Fibroblast of skin of right quadriceps (primary cell): ENCODE results near the gene COL18A1.

Source experiments
- DNase-seq: peaks from one replicate; pipeline ENCODE4 v3.0.0-alpha.2; 2013

The COL18A1 gene

DNA sequence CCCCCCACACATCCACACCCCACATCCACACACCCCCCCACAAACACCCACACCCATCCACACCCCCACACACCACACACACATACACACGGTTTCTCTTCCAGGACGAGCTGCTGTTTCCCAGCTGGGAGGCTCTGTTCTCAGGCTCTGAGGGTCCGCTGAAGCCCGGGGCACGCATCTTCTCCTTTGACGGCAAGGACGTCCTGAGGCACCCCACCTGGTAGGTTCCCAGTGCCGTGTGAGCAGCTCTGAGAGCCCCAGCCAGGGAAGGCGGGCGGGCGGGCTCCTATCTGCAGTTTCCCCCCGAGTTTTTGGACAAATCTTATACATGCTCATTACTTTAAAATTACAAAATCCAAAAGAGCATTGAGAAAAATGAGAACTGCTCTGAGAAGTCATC, 106.0 kb downstream of the COL18A1 start:
- DNase-seq, result no peak

- no peak for DNase-seq
These were observed 106.9 kb downstream of the COL18A1 start for GRCh38 chr21:45511661-45512431.

DNA sequence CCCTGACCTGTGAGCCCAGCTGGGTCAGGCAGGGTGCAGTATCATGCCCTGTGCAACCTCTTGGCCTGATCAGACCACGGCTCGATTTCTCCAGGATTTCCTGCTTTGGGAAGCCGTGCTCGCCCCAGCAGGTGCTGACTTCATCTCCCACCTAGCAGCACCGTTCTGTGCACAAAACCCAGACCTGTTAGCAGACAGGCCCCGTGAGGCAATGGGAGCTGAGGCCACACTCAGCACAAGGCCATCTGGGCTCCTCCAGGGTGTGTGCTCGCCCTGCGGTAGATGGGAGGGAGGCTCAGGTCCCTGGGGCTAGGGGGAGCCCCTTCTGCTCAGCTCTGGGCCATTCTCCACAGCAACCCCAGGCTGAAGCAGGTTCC, 107.6 kb downstream of the COL18A1 start:
- no peak for DNase-seq

DNA sequence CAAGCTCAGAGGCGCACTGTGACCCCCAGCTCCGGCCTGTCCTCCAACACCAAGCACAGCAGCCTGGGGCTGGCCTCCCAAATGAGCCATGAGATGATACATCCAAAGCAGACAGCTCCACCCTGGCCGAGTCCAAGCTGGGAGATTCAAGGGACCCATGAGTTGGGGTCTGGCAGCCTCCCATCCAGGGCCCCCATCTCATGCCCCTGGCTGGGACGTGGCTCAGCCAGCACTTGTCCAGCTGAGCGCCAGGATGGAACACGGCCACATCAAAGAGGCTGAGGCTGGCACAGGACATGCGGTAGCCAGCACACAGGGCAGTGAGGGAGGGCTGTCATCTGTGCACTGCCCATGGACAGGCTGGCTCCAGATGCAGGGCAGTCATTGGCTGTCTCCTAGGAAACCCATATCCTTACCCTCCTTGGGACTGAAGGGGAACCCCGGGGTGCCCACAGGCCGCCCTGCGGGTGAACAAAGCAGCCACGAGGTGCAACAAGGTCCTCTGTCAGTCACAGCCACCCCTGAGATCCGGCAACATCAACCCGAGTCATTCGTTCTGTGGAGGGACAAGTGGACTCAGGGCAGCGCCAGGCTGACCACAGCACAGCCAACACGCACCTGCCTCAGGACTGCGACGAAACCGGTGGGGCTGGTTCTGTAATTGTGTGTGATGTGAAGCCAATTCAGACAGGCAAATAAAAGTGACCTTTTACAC, 108.2 kb downstream of the COL18A1 start:
- DNase-seq, result no peak

- DNase-seq, result no peak
These were observed 108.9 kb downstream of the COL18A1 start for GRCh38 chr21:45513741-45514310.

DNA sequence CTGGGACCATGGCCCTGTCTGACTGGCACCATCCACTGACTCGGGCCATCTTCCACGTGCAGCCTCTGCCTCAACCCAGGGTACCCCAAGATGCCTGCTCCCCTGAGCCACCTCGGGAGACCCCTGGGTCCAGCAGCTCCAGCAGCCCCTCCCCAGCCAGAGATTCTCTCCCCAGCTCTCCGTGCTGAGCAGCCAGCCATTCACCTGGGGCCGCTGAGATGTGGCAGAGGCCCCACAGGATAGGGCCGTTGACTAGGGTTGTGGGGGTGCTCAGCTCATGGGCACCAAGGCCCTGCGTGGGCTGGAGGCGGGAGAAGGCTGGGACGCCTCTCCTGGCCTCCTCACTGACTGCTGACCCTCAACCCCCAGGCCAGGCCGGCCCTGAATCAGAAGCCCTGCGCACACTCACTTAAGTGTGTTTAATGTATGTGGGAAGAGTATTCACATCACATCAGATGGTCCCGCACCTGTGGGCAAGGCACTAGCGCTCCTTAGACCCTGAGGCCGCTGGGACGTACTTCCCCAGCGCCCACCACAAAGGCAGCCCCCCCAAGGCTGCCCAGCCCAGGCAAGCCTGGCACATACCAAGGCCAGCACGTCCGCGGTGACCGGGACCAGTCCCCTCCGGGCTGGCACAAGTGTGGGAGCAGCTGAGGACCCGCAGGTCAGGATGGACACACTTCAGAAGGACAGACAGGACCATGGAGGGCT, 109.5 kb downstream of the COL18A1 start:
- DNase-seq, result no peak

DNA sequence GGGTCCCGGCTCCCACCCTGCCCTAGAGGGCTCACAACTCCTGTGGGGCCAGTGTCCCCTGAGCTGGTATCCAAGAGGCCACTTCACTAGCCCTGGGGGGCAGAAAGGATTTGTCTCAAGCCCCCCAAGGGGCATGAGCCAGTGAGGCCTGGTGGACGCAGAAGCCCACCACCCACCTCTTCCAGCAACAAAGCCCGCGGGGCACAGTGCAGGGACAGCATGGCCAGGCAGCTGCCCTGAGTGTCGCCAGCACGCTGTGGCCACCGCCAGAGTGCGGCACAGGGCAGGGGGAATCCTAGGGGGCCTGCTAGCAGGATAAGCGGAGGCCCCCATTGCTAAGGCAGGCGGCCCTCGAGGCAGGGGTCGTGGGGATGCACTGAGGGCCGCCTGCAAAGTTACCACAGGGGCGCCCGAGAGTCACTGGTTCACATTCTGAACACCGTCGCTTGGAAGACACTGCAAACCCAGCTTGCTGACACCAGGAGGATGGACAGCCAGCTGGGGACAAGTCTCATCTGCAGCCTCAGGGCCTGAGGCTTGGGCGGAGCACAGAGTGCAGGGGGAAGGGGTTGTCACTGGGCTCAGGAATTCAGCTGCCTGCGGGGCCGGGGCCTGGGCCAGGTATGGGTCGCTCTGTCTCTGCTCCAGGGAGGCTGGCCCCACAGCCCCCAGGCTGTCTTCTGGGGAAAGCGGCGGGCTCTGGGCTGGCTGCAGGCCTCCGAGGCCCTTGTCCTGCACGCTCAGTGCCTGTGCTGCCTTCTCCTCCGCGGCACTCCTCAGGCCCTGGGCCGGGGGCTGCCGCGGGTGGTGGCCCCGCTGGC, 110.5 kb downstream of the COL18A1 start:
- no peak for DNase-seq

- DNase-seq, result no peak
These were observed 111.2 kb downstream of the COL18A1 start for GRCh38 chr21:45516071-45516670.

GRCh38 chr21:45516671-45517151, 111.7 kb downstream of the COL18A1 start:
- DNase-seq, result no peak

DNA sequence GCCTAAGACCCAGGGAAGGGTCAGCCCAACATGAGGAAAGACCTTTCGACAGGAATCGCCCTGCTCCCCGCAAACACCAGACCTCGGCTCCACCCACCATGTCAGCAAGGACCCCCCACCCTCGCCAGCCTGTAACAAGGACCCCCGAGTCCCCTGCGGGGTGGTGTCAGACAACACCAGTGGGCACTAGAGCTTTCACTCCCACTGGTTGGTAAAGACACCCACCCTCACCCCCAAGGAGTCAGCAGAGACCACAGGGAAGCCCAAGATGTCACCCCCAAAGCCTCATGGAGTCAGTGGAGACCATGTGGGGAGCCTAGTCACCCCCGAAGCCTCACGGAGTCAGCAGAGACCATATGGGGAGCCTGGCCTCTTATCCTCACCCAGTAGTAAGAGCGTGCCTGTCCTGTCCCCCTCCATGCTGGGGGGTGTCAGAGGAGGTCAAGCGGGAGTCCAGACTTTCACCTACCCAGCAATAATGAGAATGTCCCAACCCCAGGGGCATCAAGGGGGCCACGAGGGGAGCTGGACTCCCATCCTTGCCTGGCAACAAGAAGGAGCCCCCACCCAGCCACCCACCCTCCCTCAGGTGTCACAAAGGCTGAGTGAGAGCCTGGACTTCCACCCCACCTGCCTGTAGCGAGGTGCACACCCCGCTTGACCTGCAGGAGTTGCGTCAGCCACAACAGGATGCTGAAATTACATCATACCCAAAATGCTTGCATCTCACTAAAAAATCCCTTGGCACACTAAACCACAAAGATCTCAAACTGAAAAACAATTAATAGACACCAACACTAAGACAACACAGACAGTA, 112.5 kb downstream of the COL18A1 start:
- peak; percentile 8 for DNase-seq

- DNase-seq, result no peak
These were observed 113.8 kb downstream of the COL18A1 start for GRCh38 chr21:45518742-45519141.

- DNase-seq, result no peak
These were observed 114.2 kb downstream of the COL18A1 start for GRCh38 chr21:45519182-45519581.

DNA sequence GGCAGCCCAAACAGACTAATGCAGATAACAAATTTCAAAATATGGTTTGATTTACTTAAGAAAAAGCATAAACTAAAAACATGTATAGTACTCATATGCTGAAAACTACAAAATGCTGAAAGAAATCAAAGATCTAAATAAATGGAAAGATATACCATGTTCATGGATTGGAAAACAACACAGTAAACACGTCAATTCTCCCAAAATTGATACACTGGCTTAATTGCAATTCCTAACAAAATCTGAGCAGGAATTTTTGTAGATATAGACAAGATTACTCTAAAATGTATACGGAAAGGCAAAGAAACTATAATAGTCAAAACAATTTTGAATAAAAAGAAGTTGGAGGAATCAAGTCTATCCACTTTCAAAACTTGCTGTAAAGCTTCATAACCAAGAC, 116.3 kb downstream of the COL18A1 start:
- no peak for DNase-seq

DNA sequence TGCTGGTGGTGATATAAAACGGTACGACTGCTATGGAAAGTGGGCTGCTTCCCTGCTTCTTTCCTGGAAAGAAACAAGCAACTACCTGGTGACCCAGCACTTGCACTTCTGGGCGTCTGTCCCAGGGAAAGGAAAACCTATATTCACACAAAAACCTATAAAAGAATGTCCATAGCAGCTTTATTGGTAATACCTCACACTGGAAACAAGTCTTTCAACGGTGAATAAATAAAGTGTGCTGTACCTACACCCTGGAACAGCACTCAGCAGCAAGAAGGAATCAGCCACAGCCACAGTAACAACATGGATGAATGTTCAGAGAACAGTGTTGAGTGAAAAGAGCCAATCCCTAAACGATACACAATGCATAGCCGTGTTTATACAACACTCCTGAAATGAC, 117.4 kb downstream of the COL18A1 start:
- DNase-seq, result no peak

DNA sequence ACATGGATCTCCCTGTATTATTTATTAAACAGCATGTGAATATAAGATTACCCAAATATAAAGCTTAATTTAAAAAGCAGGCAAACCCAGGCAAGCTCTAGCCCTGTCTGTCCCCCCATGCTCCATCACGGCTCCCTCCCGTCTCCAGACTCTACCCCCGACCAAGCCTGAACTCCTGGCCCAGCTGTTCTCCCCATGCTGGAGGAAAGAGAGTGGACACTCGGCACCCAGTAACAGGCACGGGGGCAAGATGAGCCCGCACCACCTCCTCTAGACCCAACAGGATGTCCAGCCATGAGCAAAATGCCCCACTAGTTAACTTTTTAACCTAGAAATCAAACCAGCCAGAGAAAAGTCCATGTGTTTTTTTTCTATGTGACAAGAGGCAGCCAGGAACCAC, 118.0 kb downstream of the COL18A1 start:
- DNase-seq, result no peak

- DNase-seq, result no peak
These were observed 118.6 kb downstream of the COL18A1 start for GRCh38 chr21:45523411-45524101.

DNA sequence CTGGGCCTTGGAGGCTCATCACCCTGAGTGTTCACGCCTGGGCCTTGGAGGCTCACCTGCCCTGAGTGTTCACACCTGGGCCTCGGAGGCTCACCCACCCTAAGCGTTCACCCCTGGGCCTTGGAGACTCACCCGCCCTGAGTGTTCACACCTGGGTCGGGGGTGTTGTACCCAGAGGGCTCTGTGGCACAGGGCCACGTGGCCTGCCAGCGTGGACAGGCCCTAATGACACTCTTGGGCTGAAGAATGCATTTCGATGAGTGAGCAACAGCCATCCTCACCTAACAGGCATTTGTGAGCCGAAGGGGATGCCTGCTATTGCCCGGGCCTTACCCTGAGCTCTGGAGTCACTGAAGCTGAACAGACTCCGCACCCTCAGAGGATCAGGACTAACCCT, 119.8 kb downstream of the COL18A1 start:
- DNase-seq, result no peak

DNA sequence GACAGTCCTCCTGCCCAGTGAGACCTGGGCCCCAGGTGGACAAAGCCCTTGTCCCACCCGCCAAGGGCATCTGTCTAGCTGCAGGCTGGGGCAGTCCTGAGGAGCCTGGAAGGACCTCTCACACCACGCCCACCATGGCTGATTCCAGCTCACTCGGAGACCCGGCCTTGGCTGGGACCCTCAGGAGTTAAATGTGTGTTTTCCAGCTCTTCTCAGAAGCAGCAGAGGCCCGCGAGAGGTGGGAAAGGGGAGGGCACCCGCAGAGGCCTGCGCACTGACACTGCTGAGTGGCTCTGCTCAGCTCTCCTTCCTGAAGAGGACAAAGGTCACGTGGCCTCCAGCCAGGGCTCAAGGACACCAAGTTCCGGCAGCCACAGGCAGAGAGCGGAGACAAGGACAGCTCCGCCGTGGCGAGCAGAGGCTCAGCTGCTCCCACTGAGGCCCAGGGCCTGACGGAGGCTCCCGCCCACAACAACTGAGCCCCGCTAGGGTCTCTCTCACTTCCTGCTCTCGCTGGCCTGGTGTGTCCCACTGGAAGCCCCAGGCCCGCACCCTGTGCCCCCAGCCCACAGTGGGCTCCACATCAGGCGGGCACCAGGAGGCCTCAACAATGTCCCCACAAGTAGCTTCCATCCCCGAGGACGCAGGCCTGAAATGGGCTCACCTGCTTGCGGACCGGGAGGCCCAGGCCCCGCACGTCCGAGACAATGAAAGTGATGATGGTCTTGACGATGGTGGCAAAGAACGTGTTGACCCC, 120.4 kb downstream of the COL18A1 start:
- DNase-seq, result no peak

GRCh38 chr21:45525910-45526306, 120.9 kb downstream of the COL18A1 start:
- no peak for DNase-seq
